Sigmoid colon (tissue), 4 donors: ENCODE measurements around the gene ANXA2R.

Source experiments
- EP300 ChIP-seq, 4 donors: sonication (generic); formaldehyde crosslinking; IDR thresholded peaks; one replicate each; pipeline ENCODE4 v1.6.1; 2017; ENCODE audit warnings: antibody characterized with exemption in 4 of 4
- TF ChIP-seq, protein P1 (sequence below), 4 experiments: fragments of 450-650 bp in 3 of 4; fragments of 200-600 bp in 1 of 4; IDR thresholded peaks; one replicate each; pipeline ENCODE4 v1.5.1; 2016 to 2019; ENCODE audit warnings: antibody characterized with exemption in 4 of 4, mild to moderate bottlenecking in 3 of 4, moderate library complexity in 2 of 4

DNA sequence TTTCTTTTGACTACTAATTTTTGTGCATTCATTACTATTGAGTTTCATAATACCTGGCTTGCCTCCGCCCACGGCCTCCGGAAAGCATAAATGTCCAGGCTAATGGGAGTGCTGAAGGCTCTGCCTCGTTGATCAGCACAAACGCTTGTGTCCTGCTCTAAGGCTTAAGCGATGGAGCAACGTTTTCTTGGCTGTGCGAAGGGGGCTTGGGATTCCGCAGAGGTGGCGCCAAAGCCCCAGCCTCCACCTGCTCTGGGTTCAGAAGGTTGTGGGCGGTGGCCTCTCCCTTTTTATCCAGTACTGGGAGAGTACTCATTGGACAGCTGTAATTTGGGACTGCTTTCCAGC lies 19.7 kb downstream of the ANXA2R start:
- TF ChIP-seq, protein P1, sequence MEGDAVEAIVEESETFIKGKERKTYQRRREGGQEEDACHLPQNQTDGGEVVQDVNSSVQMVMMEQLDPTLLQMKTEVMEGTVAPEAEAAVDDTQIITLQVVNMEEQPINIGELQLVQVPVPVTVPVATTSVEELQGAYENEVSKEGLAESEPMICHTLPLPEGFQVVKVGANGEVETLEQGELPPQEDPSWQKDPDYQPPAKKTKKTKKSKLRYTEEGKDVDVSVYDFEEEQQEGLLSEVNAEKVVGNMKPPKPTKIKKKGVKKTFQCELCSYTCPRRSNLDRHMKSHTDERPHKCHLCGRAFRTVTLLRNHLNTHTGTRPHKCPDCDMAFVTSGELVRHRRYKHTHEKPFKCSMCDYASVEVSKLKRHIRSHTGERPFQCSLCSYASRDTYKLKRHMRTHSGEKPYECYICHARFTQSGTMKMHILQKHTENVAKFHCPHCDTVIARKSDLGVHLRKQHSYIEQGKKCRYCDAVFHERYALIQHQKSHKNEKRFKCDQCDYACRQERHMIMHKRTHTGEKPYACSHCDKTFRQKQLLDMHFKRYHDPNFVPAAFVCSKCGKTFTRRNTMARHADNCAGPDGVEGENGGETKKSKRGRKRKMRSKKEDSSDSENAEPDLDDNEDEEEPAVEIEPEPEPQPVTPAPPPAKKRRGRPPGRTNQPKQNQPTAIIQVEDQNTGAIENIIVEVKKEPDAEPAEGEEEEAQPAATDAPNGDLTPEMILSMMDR (IDR thresholded peaks at IDR 0.05) = no peak
- no peak for TF ChIP-seq EP300 (IDR thresholded peaks at IDR 0.05)
